Measurements from ENCODE around the gene TAS2R19. TPM values are rescaled to one million over a fixed set of nuclear protein-coding genes. Genes with fewer than 3 reads are reported as not detected.

Gene TAS2R19
- total and polyA plus RNA-seq, 4 donors, result 0.72 to 9.1 (median 5.9) TPM; not detected in 1

Other genes with a start within 250 kb of the TAS2R19 start
- gene TAS2R7, start 220.0 kb downstream of the TAS2R19 start, total RNA-seq, result not detected
- not detected for gene TAS2R7, start 220.0 kb downstream of the TAS2R19 start, polyA plus RNA-seq
- not detected for gene TAS2R8, start 215.3 kb downstream of the TAS2R19 start, total RNA-seq
- not detected for gene TAS2R8, start 215.3 kb downstream of the TAS2R19 start, polyA plus RNA-seq
- not detected for gene TAS2R9, start 212.5 kb downstream of the TAS2R19 start, total RNA-seq
- gene TAS2R9, start 212.5 kb downstream of the TAS2R19 start, polyA plus RNA-seq, result not detected
- gene TAS2R10, start 196.3 kb downstream of the TAS2R19 start, total RNA-seq, result 1 to 10 TPM; 1.4 to 1.8 TPM
- gene TAS2R10, start 196.3 kb downstream of the TAS2R19 start, polyA plus RNA-seq, result not detected
- gene PRR4, start 173.1 kb downstream of the TAS2R19 start, total RNA-seq, result 1 to 10 TPM; 2.6 to 4.8 TPM
- gene PRR4, start 173.1 kb downstream of the TAS2R19 start, polyA plus RNA-seq, result 1 to 10 TPM in 1 of 2 donors, under 1 TPM in 1; 0.74 to 3.3 TPM
- gene PRH1, start 138.4 kb downstream of the TAS2R19 start, total RNA-seq, result 10 to 100 TPM; 18.4 to 33.0 TPM
- under 1 TPM in 1 of 2 donors, not detected in 1; 0.67 TPM for gene PRH1, start 138.4 kb downstream of the TAS2R19 start, polyA plus RNA-seq
- gene TAS2R13, start 113.1 kb downstream of the TAS2R19 start, total RNA-seq, result 1 to 10 TPM; 3.2 to 5.6 TPM
- gene TAS2R13, start 113.1 kb downstream of the TAS2R19 start, polyA plus RNA-seq, result not detected
- gene PRH2, start 93.4 kb downstream of the TAS2R19 start, total RNA-seq, result not detected
- gene PRH2, start 93.4 kb downstream of the TAS2R19 start, polyA plus RNA-seq, result 1 to 10 TPM in 1 of 2 donors, not detected in 1; 4.0 TPM
- 1 to 10 TPM; 5.2 to 6.4 TPM for gene TAS2R14, start 83.4 kb downstream of the TAS2R19 start, total RNA-seq
- gene TAS2R14, start 83.4 kb downstream of the TAS2R19 start, polyA plus RNA-seq, result 1 to 10 TPM in 1 of 2 donors, not detected in 1; 2.0 TPM
- 1 to 10 TPM; 3.3 to 5.7 TPM for gene TAS2R50, start 35.7 kb downstream of the TAS2R19 start, total RNA-seq
- not detected for gene TAS2R50, start 35.7 kb downstream of the TAS2R19 start, polyA plus RNA-seq
- 1 to 10 TPM; 4.3 to 4.8 TPM for gene TAS2R20, start 24.3 kb downstream of the TAS2R19 start, total RNA-seq
- gene TAS2R20, start 24.3 kb downstream of the TAS2R19 start, polyA plus RNA-seq, result under 1 TPM in 1 of 2 donors, not detected in 1; 0.49 TPM
- gene TAS2R31, start 8.8 kb upstream of the TAS2R19 start, total RNA-seq, result 1 to 10 TPM; 5.3 to 9.1 TPM
- under 1 TPM in 1 of 2 donors, not detected in 1; 0.82 TPM for gene TAS2R31, start 8.8 kb upstream of the TAS2R19 start, polyA plus RNA-seq
- 1 to 10 TPM; 3.3 to 3.9 TPM for gene TAS2R46, start 39.7 kb upstream of the TAS2R19 start, total RNA-seq
- gene TAS2R46, start 39.7 kb upstream of the TAS2R19 start, polyA plus RNA-seq, result not detected
- gene TAS2R43, start 69.7 kb upstream of the TAS2R19 start, total RNA-seq, result 1 to 10 TPM in 1 of 2 donors, under 1 TPM in 1; 0.36 to 2.2 TPM
- not detected for gene TAS2R43, start 69.7 kb upstream of the TAS2R19 start, polyA plus RNA-seq
- gene TAS2R30, start 112.0 kb upstream of the TAS2R19 start, total RNA-seq, result 1 to 10 TPM; 6.9 to 8.6 TPM
- gene TAS2R30, start 112.0 kb upstream of the TAS2R19 start, polyA plus RNA-seq, result under 1 TPM in 1 of 2 donors, not detected in 1; 0.08 TPM
- 10 to 100 TPM in 1 of 2 donors, 1 to 10 TPM in 1; 9.9 to 12.5 TPM for gene SMIM10L1, start 148.6 kb upstream of the TAS2R19 start, total RNA-seq
- 10 to 100 TPM; 10.9 to 18.5 TPM for gene SMIM10L1, start 148.6 kb upstream of the TAS2R19 start, polyA plus RNA-seq
- not detected for gene TAS2R42, start 164.3 kb upstream of the TAS2R19 start, total RNA-seq
- not detected for gene TAS2R42, start 164.3 kb upstream of the TAS2R19 start, polyA plus RNA-seq
- not detected for gene PRB3, start 247.1 kb upstream of the TAS2R19 start, total RNA-seq
- gene PRB3, start 247.1 kb upstream of the TAS2R19 start, polyA plus RNA-seq, result not detected